ENCODE results near the gene TWF1. TPM values are rescaled to one million over a fixed set of nuclear protein-coding genes. Genes with fewer than 3 reads are reported as not detected.

Gene TWF1
- total and polyA plus RNA-seq, 2 experiments from 2014 or later, result 31.3 to 52.1 TPM

GRCh38 chr12:43835656-43836474 is 29.7 kb upstream of the TWF1 start, which contains the start of gene TMEM117 (continued):
- no peak for TF ChIP-seq ZNF462 (CRISPR knock-in tag; IDR thresholded peaks at IDR 0.05)

- peaks cover 17% of the 10 kb centered on the region for H3K27me3 Mint-ChIP-seq (ENCODE audit: insufficient read depth, low read depth, poor library complexity)
- Histone ChIP-seq H3K4me3 (peak overlapping the region; percentile 84), H3K79me2 (replicated peaks; ENCODE audit: insufficient read depth) (no peaks in the 10 kb centered on the region), H2AFZ (peak overlapping the region; percentile 96), H3F3A (replicated peaks; ENCODE audit: low read depth) (no peaks in the 10 kb centered on the region), H3K4me2 (peak overlapping the region; percentile 93), H3K36me3 (ENCODE audit: insufficient read depth) (no peaks in the 10 kb centered on the region), H3K9me2 (ENCODE audit: insufficient read depth) (no peaks in the 10 kb centered on the region), H4K20me1 (replicated peaks; ENCODE audit: insufficient read depth) (no peaks in the 10 kb centered on the region), H3K27me3 (ENCODE audit: insufficient read depth) (peaks cover 35% of the 10 kb centered on the region), H3K4me1 (ENCODE audit: insufficient read depth) (peaks cover 3% of the 10 kb centered on the region; the same call in 1 of the 2 replicates), H3K27ac (ENCODE audit: low read depth) (no peak overlapping the region)
- H3K9me3 Mint-ChIP-seq, result no peaks in the 10 kb centered on the region; the same call in 1 of the 3 replicates
- H3K4me3 Mint-ChIP-seq, result peak overlapping the region; percentile 72
- H3K36me3 Mint-ChIP-seq (ENCODE audit: low read depth), result no peaks in the 10 kb centered on the region; the same call in 2 of the 3 replicates
- DNase-seq (ENCODE audit: low spot score), result no peak
- peaks cover 7% of the 10 kb centered on the region; the same call in 2 of the 3 replicates for H3K4me1 Mint-ChIP-seq
- no peak overlapping the region for H3K27ac Mint-ChIP-seq
- ATAC-seq, result no peak
- TF ChIP-seq EZH2phosphoT487 (IDR thresholded peaks at IDR 0.05; ENCODE audit: unreplicated experiment) (no peak), REST (IDR thresholded peaks at IDR 0.05; ENCODE audit: unreplicated experiment) (no peak), POLR2AphosphoS5 (IDR thresholded peaks at IDR 0.05; ENCODE audit: low read depth) (no peak), STAT1 (IDR thresholded peaks at IDR 0.05; ENCODE audit: unreplicated experiment) (no peak), ZNF114 (CRISPR knock-in tag; IDR thresholded peaks at IDR 0.05) (no peak), EZH2 (IDR thresholded peaks at IDR 0.05; ENCODE audit: low read depth, unreplicated experiment) (no peak), ZNF331 (CRISPR knock-in tag; IDR thresholded peaks at IDR 0.05; ENCODE audit: low read depth) (no peak), CREB1 (CRISPR knock-in tag; IDR thresholded peaks at IDR 0.05; ENCODE audit: low read depth) (no peak), CTCF (conservative IDR thresholded peaks at IDR 0.05; ENCODE audit: low read depth in 2 of 2) (no peak)
Measured at GRCh38 chr12:43835264-43835655, 29.1 kb upstream of the TWF1 start.
